Measurements from ENCODE around the gene BTLA. TPM values are rescaled to one million over a fixed set of nuclear protein-coding genes. Genes with fewer than 3 reads are reported as not detected.

Gene BTLA
- total RNA-seq, 4 donors from 2014 or later = 2.9 TPM; not detected in 3

DNA sequence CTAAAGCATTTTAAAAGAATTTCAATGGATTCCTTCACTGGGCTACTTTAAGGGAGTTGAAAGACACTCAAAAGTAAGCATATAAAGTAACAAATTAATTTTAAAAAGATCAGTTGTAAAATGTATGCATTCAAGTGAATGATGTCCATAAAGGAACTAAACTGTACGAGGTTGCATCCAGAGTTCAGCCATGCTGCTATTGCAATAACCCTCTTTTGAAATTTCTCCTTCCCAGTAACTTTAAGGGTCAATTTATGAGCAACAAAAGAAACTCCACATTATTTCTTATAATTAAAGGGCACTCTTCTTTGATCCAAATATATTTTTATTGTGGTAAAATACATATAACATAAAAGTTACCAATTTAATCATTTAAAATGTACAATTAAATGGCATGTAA, 22.9 kb downstream of the BTLA start:
- Histone ChIP-seq H3K9me3 (no peaks in the 10 kb centered on the region), H3K27ac (no peak overlapping the region), H3K4me3 (no peak overlapping the region), H3K4me1 (no peaks in the 10 kb centered on the region), H3K36me3 (no peaks in the 10 kb centered on the region), H3K27me3 (no peaks in the 10 kb centered on the region)
- TF ChIP-seq POLR2A (IDR thresholded peaks at IDR 0.05) (no peak), POLR2AphosphoS5 (IDR thresholded peaks at IDR 0.05) (no peak), EP300 (IDR thresholded peaks at IDR 0.05) (no peak)
- TF ChIP-seq, protein P1, sequence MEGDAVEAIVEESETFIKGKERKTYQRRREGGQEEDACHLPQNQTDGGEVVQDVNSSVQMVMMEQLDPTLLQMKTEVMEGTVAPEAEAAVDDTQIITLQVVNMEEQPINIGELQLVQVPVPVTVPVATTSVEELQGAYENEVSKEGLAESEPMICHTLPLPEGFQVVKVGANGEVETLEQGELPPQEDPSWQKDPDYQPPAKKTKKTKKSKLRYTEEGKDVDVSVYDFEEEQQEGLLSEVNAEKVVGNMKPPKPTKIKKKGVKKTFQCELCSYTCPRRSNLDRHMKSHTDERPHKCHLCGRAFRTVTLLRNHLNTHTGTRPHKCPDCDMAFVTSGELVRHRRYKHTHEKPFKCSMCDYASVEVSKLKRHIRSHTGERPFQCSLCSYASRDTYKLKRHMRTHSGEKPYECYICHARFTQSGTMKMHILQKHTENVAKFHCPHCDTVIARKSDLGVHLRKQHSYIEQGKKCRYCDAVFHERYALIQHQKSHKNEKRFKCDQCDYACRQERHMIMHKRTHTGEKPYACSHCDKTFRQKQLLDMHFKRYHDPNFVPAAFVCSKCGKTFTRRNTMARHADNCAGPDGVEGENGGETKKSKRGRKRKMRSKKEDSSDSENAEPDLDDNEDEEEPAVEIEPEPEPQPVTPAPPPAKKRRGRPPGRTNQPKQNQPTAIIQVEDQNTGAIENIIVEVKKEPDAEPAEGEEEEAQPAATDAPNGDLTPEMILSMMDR (IDR thresholded peaks at IDR 0.05) = no peak
- WGBS = 90% methylated on average over 1 of the region's 1 CpG
- DNase-seq (ENCODE audit: low spot score in 2 of 2) = no peak

DNA sequence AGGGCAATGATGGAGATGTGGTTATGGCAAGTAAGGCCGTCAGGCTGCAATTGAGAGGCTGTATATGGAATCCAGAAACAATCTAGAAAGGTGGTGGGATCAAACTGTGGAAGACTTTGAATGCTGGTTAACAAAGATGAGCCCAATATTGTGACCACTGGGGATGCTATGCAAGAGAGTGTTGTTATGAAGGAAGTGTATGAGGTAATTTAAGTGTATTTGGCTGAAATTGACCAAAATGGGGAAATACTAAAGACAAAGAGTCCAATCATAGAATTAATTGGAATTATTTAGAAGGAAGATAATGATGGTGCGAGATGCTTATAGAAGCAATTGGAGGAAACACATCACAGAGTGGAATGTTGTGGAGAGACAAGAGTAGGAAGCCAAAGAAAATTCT, 24.5 kb downstream of the BTLA start:
- no peaks in the 10 kb centered on the region for H3K9me3 ChIP-seq
- no peak for TF ChIP-seq POLR2AphosphoS5 (IDR thresholded peaks at IDR 0.05)
- no peak for TF ChIP-seq EP300 (IDR thresholded peaks at IDR 0.05)
- TF ChIP-seq, protein P1 (IDR thresholded peaks at IDR 0.05) = no peak
- TF ChIP-seq POLR2A (IDR thresholded peaks at IDR 0.05) = no peak
- H3K4me1 ChIP-seq = no peaks in the 10 kb centered on the region
- no peak overlapping the region for H3K27ac ChIP-seq
- no peak overlapping the region for H3K4me3 ChIP-seq
- H3K27me3 ChIP-seq = no peaks in the 10 kb centered on the region
- no peaks in the 10 kb centered on the region for H3K36me3 ChIP-seq
- DNase-seq (ENCODE audit: low spot score in 2 of 2) = no peak
- 91% methylated on average over 2 of the region's 2 CpGs for WGBS

DNA sequence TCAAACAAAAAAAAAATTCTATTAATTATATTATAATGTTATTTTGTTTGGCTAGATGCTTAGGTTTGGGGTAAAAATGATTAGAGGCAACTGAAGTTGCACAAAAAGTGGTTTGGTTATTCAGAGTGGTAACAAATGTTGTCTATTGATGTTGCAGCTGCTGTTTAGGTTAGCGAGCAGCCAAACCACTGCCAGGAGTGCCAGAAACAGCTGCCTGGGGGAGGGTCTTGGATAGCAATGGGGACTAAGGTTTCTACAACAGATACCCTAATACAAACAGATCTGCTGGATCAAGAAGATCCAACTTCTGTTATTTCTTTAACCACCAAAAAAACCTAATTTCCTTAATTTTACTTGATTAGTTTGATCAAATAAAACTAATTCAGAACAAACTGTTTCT, 26.6 kb downstream of the BTLA start:
- Histone ChIP-seq H3K27ac (no peak overlapping the region), H3K4me3 (no peak overlapping the region), H3K36me3 (no peaks in the 10 kb centered on the region), H3K27me3 (no peaks in the 10 kb centered on the region), H3K9me3 (no peaks in the 10 kb centered on the region), H3K4me1 (no peaks in the 10 kb centered on the region)
- DNase-seq (ENCODE audit: low spot score in 2 of 2) = no peak
- 70% methylated on average over 1 of the region's 1 CpG for WGBS
- no peak for TF ChIP-seq POLR2AphosphoS5 (IDR thresholded peaks at IDR 0.05)
- TF ChIP-seq, protein P1 (IDR thresholded peaks at IDR 0.05) = no peak
- TF ChIP-seq EP300 (IDR thresholded peaks at IDR 0.05) = no peak
- TF ChIP-seq POLR2A (IDR thresholded peaks at IDR 0.05) = no peak

DNA sequence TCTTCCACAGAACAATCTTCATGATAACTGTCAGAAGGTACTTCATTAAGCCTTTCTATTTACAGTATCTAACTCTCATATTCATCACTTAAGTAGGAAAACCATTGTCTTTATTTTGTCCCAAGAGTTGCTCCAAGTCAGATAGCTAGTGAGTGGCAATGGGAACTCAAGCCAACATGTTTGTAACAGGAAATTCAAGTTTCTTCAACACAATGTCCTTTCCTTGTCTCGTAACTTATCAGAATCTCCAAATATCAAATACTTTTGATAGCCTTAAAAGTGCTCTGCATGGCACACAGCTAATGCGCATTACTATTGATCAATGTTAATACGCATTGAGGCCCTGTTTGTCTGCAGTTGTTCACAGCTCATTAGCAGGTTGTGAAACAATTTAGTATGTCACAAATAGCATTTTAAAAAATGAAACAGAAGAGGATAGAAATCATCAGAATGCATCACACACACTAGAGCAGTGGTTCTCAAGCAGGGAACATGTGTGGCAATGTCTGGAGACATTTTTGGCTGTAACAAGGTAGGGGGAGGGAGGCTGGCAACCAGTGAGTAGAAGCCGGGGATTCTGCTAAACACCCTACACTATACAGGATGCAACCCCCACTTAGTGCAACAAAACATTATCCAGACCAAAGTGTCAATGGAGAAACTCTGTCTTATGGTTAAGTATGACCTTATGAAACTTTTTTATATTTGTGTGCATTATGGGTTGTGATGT, 27.5 kb downstream of the BTLA start:
- no peaks in the 10 kb centered on the region for H3K36me3 ChIP-seq
- no peak overlapping the region for H3K27ac ChIP-seq
- H3K9me3 ChIP-seq = no peaks in the 10 kb centered on the region
- H3K27me3 ChIP-seq = no peaks in the 10 kb centered on the region
- WGBS = 75% methylated on average over 4 of the region's 4 CpGs
- no peak for TF ChIP-seq POLR2AphosphoS5 (IDR thresholded peaks at IDR 0.05)
- no peak for TF ChIP-seq EP300 (IDR thresholded peaks at IDR 0.05)
- TF ChIP-seq POLR2A (IDR thresholded peaks at IDR 0.05) = no peak
- TF ChIP-seq, protein P1 (IDR thresholded peaks at IDR 0.05) = no peak
- no peak overlapping the region for H3K4me3 ChIP-seq
- H3K4me1 ChIP-seq = no peaks in the 10 kb centered on the region
- DNase-seq (ENCODE audit: low spot score in 2 of 2) = no peak

DNA sequence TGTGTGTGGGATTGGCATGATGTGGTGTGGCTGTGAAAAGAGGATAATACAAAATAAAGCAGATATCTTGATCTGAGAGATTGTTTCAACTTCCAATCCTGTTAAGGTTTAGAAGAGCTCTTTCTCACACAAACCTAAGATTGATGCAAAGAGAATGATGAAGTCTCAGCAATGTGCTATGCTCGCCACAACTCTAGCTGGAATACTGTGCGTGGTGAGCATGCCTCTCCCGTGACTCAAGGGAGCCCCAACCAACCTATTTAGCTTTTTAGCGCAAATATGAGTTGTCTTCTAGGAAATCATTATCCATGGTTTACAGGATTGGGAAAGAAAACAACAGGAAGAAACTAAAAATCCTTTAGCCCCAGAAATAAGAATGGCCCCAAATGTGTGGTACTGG, 28.5 kb downstream of the BTLA start:
- no peak for DNase-seq (ENCODE audit: low spot score in 2 of 2)
- no peaks in the 10 kb centered on the region for H3K36me3 ChIP-seq
- no peak overlapping the region for H3K27ac ChIP-seq
- H3K27me3 ChIP-seq = no peaks in the 10 kb centered on the region
- H3K9me3 ChIP-seq = no peaks in the 10 kb centered on the region
- 89% methylated on average over 4 of the region's 4 CpGs for WGBS
- H3K4me3 ChIP-seq = no peak overlapping the region
- no peak for TF ChIP-seq POLR2AphosphoS5 (IDR thresholded peaks at IDR 0.05)
- TF ChIP-seq, protein P1 (IDR thresholded peaks at IDR 0.05) = no peak
- no peak for TF ChIP-seq EP300 (IDR thresholded peaks at IDR 0.05)
- TF ChIP-seq POLR2A (IDR thresholded peaks at IDR 0.05) = no peak
- H3K4me1 ChIP-seq = no peaks in the 10 kb centered on the region

All from suprapubic skin (tissue), 4 donors.